Transverse colon (tissue), 4 donors: ENCODE data around the gene LCAT. TPM values are rescaled to one million over a fixed set of nuclear protein-coding genes. Genes with fewer than 3 reads are reported as not detected.

Experiments used
- DNase-seq: peaks from one replicate; pipeline ENCODE4 v3.0.0-alpha.2; 2019
- H3K27ac ChIP-seq, 4 donors: fragments of 200-600 bp; sonication (generic); 2 replicates each; pipeline ENCODE4 v1.5.1; 2016 to 2018; ENCODE audit warnings: inconsistent platforms in 4 of 4
- H3K27me3 ChIP-seq: fragments of 200-600 bp; sonication (generic); 2 replicates; pipeline ENCODE4 v1.5.1; 2017; ENCODE audit warnings: inconsistent platforms
- H3K36me3 ChIP-seq, 4 donors: fragments of 200-600 bp; sonication (generic); 2 replicates each; pipeline ENCODE4 v1.5.1; 2017 to 2019; ENCODE audit warnings: inconsistent platforms in 4 of 4
- H3K4me1 ChIP-seq, 4 donors: fragments of 200-600 bp; sonication (generic); 2 replicates each; pipeline ENCODE4 v1.5.1; 2017 to 2020; ENCODE audit warnings: inconsistent platforms in 4 of 4
- H3K4me3 ChIP-seq, 4 donors: fragments of 200-600 bp; sonication (generic); 1 replicate in 1 of 4; 2 replicates in 3 of 4; pipeline versions ENCODE4 v1.5.1 to v1.6.1; 2017 to 2019; ENCODE audit warnings: inconsistent platforms in 4 of 4
- H3K9me3 ChIP-seq, 2 donors: fragments of 200-600 bp; sonication (generic); 2 replicates each; pipeline ENCODE4 v1.5.1; 2017 to 2019; ENCODE audit warnings: inconsistent platforms in 2 of 2
- CTCF ChIP-seq, 5 experiments: fragments of 200-600 bp in 3 of 5; fragments of 450-650 bp in 2 of 5; sonication (generic) in 3 of 5; IDR thresholded peaks; 1 replicate in 2 of 5; 2 replicates in 3 of 5; pipeline ENCODE4 v1.5.1; 2016 to 2017; ENCODE audit warnings: antibody characterized with exemption in 5 of 5, inconsistent platforms in 3 of 5, mild to moderate bottlenecking in 2 of 5, moderate library complexity in 1 of 5
- EP300 ChIP-seq: sonication (generic); formaldehyde crosslinking; IDR thresholded peaks from one replicate; pipeline ENCODE4 v1.6.1; 2017; ENCODE audit warnings: antibody characterized with exemption, low read depth
- POLR2A ChIP-seq: fragments of 450-650 bp; IDR thresholded peaks from one replicate; pipeline ENCODE4 v1.6.1; 2016; ENCODE audit warnings: antibody characterized with exemption, mild to moderate bottlenecking, moderate library complexity
- POLR2AphosphoS5 ChIP-seq, 3 donors: sonication (generic); formaldehyde crosslinking; IDR thresholded peaks; one replicate each; pipeline ENCODE4 v1.6.1; 2016; ENCODE audit warnings: antibody characterized with exemption in 3 of 3
- WGBS, 2 donors: methylation state at CpG; one replicate each; pipeline ENCODE4 v1.1.5; 2018; ENCODE audit warnings: low coverage in 1 of 2; 5-methylcytosine and 5-hydroxymethylcytosine counted together
- in situ Hi-C, 4 donors: fragments of 200-750 bp; cut with MboI; loops; one replicate each; pipeline versions ENCODE4 v1.15.0 to v1.15.1; 2017; ENCODE audit warnings: low sequenced_read_pairs in 3 of 4, low pct_ligation_motif_present in 1 of 4, low pct_unique_long_range_greater_than_20kb in 1 of 4
- intact Hi-C: fragments of 100-400 bp; cut with DNase I; formaldehyde crosslinking; loops from one replicate; pipeline ENCODE4 v1.15.1; 2023; ENCODE audit warnings: low total_unique reads
- total RNA-seq, 4 donors: library from RNA; depleted of rRNA; stranded (reverse); fragments of >200 nt; gene quantifications; one replicate each; pipeline ENCODE4 v1.1.0, GENCODE V29; 2016

LCAT gene
- total RNA-seq, 4 donors from 2014 or later, result 2.2 to 30.7 (median 4.2) TPM

- WGBS, 2 donors, result 4% methylated on average over 45 of the region's 45 CpGs; no CpG with 5 or more reads in 1 of the 2 donors
Measured at GRCh38 chr16:67967958-67968399, 24.1 kb upstream of the LCAT start.

GRCh38 chr16:67967183-67967957 is 23.4 kb upstream of the LCAT start:
- intact Hi-C loops (no loop called here), in situ Hi-C loops (no loop called here)
- H3K4me3 ChIP-seq, result peak overlapping the region; percentile 52 to 82 (median 76)
- no peak for DNase-seq
- H3K27ac ChIP-seq, result peak overlapping the region; percentile 90 to 95 (median 94)
- H3K4me1 ChIP-seq, result peaks cover 15 to 40% (median 22%) of the 10 kb centered on the region in 4 donors
- 25% methylated on average over 18 of the region's 18 CpGs; no CpG with 5 or more reads in 1 of the 2 donors for WGBS, 2 donors
- no peak for TF ChIP-seq CTCF (IDR thresholded peaks at IDR 0.05)
- no peak for TF ChIP-seq EP300
- TF ChIP-seq POLR2A, result no peak
- TF ChIP-seq POLR2AphosphoS5 (IDR thresholded peaks at IDR 0.05), result no peak
- peaks cover 22% of the 10 kb centered on the region for H3K27me3 ChIP-seq
- H3K36me3 ChIP-seq, result no peaks in the 10 kb centered on the region
- H3K9me3 ChIP-seq, result no peaks in the 10 kb centered on the region

More at GRCh38 chr16:67967958-67968399, 24.1 kb upstream of the LCAT start:
- peak; percentile 44 for DNase-seq
- H3K36me3 ChIP-seq, result no peaks in the 10 kb centered on the region
- H3K4me1 ChIP-seq, result peaks cover 15 to 40% (median 22%) of the 10 kb centered on the region in 4 donors
- in situ Hi-C loops (no loop called here), intact Hi-C loops (no loop called here)
- H3K27me3 ChIP-seq, result peaks cover 22% of the 10 kb centered on the region
- no peaks in the 10 kb centered on the region for H3K9me3 ChIP-seq
- peak overlapping the region; percentile 52 to 82 (median 76) for H3K4me3 ChIP-seq
- TF ChIP-seq POLR2AphosphoS5 (IDR thresholded peaks at IDR 0.05) (no peak), CTCF (IDR thresholded peaks at IDR 0.05) (no peak)
- H3K27ac ChIP-seq, result peak overlapping the region; percentile 90 to 95 (median 94)

- peak overlapping the region in 2 of 4 donors; percentile 71 to 81 for H3K4me3 ChIP-seq
- peak overlapping the region; percentile 49 to 95 (median 92) for H3K27ac ChIP-seq
- WGBS, 2 donors, result 47% methylated on average over 3 of the region's 3 CpGs; no CpG with 5 or more reads in 1 of the 2 donors
Measured at GRCh38 chr16:67966549-67967182, 22.7 kb upstream of the LCAT start.

More at GRCh38 chr16:67966549-67967182, 22.7 kb upstream of the LCAT start:
- no peak for TF ChIP-seq POLR2A
- TF ChIP-seq CTCF (IDR thresholded peaks at IDR 0.05), result no peak
- TF ChIP-seq POLR2AphosphoS5 (IDR thresholded peaks at IDR 0.05), result no peak
- TF ChIP-seq EP300, result no peak
- peaks cover 15 to 45% (median 27%) of the 10 kb centered on the region in 4 donors for H3K4me1 ChIP-seq
- in situ Hi-C loops (no loop called here), intact Hi-C loops (no loop called here)
- H3K36me3 ChIP-seq, result no peaks in the 10 kb centered on the region
- H3K27me3 ChIP-seq, result peaks cover 22% of the 10 kb centered on the region
- H3K9me3 ChIP-seq, result no peaks in the 10 kb centered on the region
- DNase-seq, result no peak
